NCI-H510A treated with DMSO at 0.1 percent for 48 hours (cell line): ENCODE data around the gene ZNF789.
A peak's percentile ranks its signal among the peaks of the same experiment; 100 is the strongest.
"Not testable (repeated sequence)": the region's sequence is repeated elsewhere in the genome, so short reads cannot be mapped to it uniquely, and the experiment has no call there.

ENCODE experiments used
- DNase-seq: peaks from one replicate; lab custom pipeline; 2025; lab: John Stamatoyannopoulos, UW

The ZNF789 gene

DNA sequence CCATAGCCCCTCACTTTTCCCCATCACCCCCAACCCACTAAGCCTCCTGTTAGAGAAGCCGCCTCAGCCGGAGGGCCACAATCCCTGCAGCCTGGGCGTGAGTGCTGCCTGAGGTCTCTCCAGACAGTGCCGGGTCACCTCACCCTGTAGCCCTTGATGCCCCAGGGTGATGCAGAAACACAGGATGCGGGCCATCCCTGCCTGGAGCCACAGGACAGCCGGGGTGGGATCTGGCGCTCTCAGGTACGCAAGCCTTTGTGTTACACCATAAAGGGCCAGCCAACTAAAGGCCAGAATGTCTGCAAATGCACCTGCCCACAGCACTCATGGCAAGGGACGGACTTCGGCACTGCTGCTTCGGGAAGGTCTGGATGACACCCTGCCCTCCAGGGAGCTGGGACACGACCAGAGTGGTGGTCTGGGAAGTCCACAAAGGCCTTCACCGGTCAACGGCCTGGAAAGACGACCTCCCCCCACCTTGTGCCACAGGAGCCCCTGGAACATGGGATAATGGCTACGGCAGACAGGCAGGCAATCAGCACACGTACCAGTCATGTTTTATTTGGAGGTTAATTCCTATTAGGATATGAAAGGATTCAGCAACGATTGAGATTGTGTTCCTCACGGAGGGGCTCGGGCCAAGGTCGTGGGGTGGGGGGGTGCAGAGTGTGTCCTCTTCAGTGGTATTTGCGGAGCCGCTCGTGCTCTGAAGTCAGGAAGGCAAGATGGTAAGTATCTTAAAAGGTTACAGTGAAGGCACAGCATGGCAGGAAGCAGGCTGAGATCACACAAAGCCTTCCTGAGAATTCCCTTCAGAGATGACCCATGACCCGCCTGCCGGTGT is 14.8 kb upstream of the ZNF789 start:
- no peak for DNase-seq

DNA sequence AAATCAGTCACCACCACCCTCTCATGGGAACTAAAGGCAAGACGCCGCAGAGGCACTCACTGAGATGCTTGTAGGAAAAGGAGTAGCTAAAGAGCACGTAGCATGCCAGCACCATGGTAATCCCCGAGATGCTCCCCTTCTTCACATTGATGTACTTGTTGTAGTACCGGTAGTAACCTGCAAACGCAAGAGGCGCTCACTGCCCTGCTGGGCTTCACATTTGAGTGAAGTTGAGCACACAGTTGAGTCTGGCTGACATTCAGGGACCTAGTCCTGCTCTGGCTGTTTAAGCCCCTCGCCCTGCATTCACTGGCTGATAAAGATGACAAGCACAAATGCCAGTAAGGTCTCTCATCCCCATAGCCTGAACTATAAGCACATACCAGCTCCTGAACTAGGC is 13.6 kb upstream of the ZNF789 start:
- DNase-seq: no peak

DNA sequence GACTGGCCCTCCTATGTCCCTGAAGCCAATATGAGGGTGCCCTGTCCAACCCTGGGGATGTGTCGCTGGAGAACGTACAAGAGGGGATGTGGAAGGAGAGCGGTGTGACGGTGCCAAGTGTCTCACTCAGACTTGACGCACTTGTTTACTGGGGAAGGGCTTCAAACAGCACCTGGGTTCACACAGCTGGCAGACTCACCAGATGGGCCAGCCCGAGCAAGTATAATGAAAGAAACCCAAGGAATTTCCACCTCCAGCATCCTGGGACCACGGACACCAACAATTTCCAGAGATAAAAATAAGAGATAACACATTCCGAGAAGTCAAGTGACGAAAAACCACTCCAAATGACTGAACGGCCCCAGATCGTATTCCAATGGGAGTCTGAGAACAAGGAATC is 12.0 kb upstream of the ZNF789 start:
- no peak for DNase-seq

DNA sequence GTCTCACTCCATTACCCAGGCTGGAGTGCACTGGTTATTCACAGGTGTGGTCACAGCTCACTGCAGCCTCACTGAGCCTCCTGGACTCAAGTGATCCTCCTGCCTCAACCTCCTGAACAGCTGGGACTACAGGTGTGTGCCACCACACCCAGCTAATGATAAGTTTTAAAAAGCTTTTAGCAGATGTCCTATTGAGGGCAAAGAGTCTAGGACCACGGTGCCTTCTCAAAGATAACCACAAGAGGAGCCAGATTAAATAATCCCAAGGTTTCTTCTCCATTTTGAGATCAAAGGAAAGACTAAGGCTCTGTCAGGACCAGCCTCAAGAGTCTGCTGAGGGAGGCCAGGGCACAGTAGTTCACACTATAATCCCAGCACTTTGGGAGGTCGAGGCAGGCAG is 11.5 kb upstream of the ZNF789 start:
- no peak for DNase-seq

DNA sequence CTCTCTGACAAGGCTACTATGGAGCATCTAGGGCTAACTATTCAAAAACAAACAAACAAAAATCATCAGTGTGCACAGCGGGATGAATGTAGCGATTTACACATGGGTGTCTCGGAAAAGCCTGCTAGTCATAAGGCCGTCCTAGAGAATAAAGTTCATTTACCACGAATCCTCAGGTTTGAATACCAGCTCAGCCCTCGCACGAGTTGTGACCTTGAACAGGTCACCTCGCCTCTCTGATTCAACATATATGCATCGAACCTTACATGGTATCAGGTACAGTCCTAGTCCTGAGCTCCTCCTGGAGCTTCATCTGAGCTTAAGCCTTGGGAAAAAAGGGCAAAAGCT is 7.3 kb upstream of the ZNF789 start:
- DNase-seq: no peak

DNA sequence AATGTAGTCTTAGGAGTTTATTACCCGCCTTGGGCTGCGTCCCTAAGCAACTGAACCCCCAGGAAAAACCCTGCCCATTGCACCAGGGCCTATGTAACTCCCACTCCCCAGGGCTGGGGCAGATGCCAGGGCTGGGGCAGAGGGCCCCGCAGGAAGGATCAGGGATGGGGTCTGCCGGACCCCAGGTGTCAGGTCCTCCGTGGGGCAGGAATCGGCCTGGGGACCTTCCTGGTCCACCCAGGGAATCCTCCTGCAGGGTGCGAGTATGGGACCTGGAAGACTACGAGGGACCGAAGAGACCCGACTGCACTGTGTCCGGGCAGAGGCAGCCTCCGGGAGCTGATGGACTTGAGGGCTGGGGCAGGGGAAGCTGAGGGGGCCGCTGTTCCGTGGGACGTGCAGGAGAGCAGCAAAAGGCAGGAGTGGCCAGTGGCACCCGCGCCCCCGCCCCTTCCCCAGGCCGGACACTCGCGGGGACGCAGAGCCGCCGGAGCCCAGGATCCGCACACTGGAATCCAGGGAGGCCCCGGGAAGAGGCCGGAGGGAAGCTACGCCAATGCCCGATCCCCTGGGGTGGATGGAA is 4.3 kb upstream of the ZNF789 start:
- no peak for DNase-seq

DNA sequence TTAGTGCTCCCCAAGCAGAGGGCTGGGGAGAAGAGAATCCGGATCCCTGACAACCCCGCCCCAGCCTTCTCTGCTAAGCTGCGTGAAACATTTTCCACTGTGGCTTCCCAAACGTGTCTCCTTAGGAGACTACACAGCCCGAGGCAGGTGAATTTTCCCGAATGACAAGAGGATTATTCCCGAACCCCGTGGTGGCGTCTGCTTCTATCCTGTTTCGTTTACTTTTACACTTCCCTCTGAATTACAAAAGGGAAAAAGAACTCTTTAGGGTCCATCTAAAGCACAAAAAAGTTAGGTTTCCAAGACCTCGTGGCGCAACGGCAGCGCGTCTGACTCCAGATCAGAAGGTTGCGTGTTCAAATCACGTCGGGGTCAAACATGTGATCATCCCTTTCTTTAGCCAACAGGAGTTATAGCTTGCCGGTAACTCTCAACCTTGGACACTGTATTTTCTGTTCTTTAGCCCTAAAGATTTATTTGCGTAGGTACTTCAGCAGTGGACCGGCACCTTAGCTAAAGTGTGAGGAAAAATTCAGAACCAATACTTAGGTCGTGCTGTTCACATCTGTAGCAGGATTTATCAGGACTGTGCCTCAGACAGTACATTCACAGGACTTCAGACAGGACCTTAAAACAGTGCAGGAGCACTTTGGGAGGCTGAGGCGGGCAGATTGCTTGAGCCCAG is 3.2 kb upstream of the ZNF789 start:
- DNase-seq: no peak

DNA sequence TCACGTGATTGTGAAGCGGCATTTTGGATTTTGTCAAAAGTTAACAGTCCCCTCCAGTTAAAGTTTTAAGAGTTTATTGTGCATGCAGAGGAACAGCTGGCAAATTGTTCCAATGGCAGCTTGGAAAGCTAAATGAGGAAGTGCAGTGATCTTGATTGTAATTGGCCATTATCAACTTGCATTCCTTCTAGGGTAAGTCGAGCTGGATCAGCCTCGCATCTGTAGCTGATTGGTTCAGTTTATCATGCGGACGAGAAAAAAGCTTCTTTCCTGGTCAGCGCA is 566 bp downstream of the ZNF789 start:
- no peak for DNase-seq

DNA sequence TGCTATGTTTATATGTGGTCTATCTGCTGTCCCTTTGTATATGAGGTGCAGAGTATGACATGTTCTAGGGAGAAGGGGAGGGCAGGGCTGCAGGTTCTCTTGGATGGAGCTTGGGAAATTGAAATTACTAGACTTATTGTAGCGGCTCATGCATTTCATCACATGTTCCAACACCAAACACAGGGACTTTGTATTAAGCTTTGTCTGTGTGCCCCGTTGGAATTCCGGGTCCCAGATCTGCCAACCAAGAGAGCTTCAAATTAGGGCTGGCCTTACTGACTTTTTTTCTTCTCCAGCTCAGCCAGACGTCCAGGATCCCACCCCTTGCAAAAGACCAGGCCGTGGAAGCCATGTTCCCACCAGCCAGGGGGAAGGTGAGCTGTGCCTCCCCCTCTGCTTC is 3.4 kb downstream of the ZNF789 start:
- no peak for DNase-seq

DNA sequence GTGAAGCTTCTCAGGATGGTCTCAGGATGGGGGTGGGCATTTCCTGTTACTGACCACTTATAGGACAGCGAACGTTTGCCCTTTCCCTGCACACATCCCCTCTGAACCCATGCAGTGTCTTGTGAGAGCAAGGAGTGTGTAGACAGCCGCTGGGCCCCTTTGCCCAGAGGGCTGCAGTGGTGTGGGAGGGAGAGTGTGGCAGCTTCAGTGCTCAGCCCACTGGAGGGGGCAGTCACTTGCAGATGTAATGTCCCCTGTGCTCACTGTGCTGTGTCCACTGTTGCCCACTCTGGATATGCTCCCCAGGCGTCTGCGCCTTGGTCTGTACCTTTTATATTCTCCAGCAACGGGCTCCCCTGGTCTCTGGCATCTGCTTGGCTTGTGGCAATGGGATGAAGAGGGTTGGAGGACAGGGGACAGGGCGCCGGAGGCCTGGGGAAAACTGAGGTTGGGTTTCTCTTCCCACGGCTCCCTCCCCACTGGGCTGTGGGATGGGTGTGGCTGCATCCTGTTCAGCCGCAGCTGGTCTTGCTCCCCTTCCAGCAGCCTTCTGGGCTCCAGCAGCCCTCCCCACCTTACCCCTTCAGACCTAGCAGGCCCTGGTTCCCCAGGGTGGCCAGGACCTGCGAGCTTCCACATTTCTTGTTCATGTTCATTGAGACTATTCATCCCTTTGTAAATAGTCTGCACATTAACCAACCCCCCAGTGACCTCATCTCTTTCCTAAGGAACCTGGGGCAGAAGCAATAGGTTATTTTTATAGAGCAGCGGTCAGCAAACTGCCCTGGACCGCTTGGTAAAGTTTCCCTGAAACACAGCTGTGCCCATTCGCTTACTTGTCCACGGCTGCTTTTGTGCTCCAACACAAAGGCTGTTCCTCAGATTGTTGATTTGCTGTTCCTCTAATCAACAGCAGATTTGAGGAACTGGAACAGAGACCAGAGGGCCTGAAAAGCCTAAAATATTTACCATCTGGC is 6.1 kb downstream of the ZNF789 start:
- no peak for DNase-seq

DNA sequence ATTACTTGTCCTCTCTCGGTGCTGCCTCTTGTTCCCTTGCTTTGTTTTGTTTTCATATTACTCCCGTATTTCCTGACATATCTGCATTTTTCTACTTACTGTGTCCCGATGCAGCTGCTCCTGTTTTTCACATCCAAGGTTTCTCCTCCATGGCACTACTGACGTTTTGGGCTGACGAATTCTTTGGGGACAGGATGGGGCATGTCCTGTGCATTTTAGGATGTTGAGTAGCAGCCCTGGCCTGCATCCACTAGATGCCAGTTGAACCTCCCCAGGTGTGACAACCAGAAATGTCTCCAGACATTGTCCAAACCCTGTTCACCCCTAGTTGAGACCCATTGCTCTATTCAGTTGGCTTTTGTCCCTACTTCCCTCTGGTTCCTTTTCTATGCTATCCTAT is 12.4 kb downstream of the ZNF789 start:
- DNase-seq: no peak

DNA sequence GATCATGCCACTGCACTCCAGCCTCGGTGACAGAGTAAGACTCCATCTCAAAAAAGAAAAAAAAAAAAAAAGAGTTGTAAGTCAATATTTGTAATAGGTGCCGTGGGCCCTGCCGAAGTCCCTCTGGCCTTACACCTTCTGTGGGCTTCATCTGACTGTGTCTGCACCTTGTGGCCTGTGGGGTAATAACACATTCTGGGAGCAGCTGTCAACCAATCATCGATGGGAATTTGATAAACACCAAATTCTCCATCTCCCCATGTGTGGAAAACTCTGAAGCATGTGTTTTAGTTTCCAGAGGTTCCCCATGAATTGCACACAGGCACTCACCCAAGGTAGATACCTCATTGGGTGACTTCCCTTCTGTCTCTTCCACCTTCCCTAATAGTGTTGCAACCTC is 16.5 kb downstream of the ZNF789 start:
- no peak for DNase-seq

DNA sequence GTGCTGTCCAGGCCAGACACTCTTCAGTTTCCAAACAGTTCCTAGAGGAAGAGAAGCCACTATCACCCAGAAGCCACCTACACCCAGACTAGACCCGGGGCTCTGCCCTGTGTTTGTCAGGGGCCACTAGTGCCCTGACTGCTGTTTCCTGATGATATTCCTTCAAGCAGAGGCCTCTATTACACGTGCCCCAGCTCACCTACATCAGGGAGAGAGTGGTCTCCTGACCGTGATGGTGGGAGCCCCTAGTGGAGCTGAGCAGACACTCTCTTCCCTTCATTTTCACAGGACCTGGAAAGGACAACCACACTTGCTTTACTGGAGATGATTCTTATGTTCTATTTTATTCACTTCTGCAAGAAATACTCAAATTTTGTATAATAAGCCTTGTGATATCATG is 18.2 kb downstream of the ZNF789 start:
- DNase-seq: no peak

DNA sequence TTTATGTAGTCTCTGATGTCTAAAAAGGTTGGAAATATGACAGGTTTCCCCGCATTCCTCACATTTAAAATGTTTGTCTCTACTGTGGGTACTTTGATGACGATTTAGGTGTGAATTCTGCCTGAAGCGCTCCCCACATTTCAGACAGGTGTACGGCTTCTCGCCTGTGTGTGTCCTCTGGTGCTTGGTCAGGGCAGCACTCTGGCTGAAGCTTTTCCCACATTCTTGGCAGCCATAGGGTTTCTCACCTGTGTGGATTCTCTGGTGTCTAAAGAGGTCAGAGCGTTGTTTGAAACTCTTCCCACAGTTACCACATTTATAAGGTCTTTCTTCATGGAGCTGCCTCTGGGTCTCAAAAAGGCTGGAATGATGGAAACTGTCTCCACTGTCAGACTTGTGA is 21.1 kb downstream of the ZNF789 start:
- DNase-seq: no peak

DNA sequence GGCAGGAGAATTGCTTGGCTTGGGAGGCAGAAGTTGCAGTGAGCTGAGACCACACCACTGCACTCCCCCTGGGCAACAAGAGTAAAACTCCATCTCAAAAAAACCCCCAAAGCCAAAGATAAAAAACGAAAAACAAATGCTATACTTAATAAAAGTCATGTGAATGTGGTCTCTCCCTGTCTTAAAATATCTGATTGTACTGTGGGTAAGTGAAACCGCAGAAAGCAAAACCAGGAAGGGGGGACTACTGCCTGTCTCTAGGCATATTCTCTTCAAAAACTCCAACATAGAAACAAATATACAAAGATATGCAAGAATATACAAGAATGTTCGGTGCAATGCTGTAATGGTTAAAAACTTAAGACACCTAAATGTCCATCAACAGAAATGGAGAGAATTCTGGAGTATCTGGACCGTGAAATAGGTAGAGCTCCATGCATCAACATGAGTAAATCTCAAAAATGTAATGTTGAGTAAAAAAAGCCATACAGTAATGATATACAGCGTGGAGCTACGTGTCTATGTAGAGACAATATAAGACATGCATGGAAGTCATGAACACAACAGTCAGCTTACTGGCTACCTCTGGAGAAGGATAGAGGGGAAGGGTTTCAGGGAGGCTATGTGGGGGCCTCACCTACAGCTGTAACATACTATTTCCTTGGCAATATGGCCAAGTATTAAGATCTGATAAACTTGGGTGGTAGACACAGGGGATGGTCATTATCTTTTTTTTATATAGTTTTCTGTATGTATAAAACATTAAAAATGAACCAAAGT is 25.3 kb downstream of the ZNF789 start:
- no peak for DNase-seq

DNA sequence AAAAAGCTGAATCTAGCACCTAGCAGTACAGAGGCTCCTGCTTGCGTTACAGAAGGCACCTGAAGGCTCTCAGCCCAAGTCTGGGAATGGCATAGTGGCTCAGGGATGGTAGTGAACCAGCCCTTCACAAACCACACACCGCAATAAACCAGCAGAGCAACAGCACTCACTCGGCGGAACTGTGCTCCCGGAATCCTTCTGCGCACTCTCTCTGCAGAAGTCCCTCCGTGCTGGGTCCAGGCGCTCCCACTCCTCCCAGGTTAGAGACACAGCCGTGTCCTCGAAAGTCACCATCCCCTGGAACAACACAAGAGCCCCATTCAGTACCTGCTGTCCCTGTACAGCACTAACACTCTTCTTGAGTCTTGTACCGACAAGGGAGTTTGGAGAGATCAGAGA is 25.9 kb downstream of the ZNF789 start:
- no peak for DNase-seq

DNA sequence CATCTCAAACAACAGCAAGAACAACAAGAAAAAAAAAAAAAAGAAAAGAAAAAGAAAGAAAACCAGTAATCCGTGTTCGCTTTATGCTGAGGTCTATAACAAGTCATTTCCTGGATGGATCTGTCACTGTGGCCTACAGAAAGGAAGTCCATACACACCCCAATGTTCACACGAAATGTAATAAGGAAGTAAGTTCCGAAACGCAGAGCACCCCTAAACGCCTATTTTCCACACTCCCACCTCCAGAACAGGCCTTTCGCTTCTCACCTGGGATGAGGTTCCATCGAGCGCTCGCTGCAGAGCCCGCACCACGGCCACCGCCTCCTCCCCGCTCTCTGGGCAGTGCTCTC is 26.7 kb downstream of the ZNF789 start:
- DNase-seq: no peak

DNA sequence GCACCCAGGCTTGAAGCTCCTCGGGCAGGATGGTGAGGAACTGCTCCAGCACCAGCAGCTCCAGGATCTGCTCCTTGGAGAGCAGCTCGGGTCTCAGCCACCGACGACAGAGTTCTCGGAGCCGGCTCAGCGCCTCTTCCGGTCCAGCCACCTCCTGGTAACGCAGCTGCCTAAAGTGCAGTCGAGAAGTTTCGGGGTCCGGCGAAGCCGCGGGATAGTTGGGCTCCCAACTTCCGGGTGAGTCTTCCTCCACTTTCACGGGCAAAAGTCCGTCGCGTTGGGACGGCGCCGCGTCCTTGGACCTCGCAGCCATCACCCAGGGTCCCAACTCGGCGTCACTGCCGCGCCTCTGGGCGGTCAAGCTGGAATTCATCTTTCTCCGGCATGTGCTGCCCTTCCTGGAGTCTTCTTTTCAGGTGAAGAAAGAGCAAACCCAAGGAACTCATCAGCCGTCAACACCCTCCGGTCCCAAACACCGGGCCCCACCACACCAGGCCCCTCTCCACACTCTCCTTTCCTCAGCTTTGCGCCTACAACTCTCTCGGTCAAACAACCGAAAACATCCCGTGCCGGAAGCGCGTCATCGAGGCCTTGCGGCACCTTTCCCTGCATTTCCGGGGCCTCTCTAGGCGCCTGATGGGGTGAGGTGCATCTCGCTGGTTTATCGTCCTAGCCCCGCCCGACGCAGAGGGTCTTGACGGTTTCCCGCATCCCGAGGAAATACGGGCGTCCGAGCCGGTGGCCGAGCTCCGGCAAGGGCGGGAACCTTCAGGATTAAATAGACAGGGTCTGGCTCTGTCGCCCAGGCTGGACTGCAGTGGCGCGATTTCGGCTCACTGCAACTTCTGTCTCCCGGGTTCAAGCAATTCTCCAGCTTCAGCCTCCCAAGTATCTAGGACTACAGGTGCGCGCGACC is 27.3 kb downstream of the ZNF789 start, which contains the start of gene ZNF394:
ZNF394 (minus strand) TSS at position 561 of the 916 bp plus-strand sequence; CDS start at position 373, 188 bp downstream.
- peak; percentile 62 for DNase-seq

DNA sequence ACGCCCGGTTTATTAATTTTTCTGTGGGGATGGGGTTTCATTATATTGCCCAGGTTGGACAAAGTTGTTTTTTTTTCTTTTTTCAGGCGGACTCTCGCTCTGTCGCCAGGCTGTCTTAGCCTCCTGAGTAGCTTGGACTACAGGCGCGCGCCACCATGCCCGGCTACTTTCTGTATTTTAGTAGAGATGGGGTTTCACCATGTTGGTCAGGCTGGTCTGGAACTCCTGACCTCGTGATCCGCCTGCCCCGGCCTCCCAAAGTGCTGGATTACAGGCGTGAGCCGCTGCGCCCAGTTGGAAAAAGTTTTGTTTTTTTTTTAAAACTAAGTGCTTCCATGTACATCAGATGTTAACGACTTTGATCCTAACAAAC is 27.9 kb downstream of the ZNF789 start:
- DNase-seq: peak; percentile 3

DNA sequence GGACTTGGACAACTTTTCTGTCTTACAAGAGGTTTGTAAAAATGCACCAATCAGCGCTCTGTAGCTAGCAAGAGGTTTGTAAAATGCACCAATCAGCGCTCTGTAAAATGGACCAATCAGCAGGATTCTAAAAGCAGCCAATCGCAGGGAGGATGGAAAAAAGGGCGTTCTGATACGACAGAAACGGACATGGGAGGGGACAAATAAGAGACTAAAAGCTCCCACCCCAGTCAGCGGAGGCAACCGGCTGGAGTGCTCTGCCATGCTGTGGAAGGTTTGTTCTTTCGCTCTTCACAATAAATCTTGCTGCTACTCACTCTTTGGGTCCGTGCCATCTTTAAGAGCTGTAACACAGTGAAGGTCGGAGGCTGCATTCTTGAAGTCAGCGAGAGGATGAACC is 28.5 kb downstream of the ZNF789 start:
- not testable (repeated sequence) for DNase-seq

DNA sequence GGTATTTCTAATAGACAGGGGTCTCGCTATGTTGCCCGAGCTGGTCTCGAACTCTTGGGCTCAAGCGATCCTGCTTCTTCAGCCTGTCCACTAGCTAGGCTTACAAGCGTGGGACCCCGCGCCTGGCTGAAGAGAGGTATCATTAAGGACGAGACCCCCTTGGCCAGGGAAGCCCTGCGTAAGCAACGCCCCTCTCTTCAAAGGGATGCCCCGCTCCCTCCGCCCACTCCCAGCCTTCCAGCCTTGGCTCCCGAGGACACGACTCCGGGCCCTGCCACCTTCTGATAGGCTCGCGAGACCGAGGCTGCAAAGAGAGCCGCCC is 31.6 kb downstream of the ZNF789 start:
- DNase-seq: no peak
